HuH-7 (cell line): ENCODE data around the gene IFIT2.
"Not testable (repeated sequence)": the region's sequence is repeated elsewhere in the genome, so short reads cannot be mapped to it uniquely, and the experiment has no call there.

Experiments used
- DNase-seq: peaks from one replicate; pipeline ENCODE4 v3.0.0; 2011; ENCODE audit warnings: low spot score

The IFIT2 gene

GRCh38 chr10:89342206-89342958 lies 40.5 kb downstream of the IFIT2 start:
- DNase-seq: no peak

GRCh38 chr10:89343089-89343767 lies 41.4 kb downstream of the IFIT2 start:
- DNase-seq: no peak

GRCh38 chr10:89344156-89344555 lies 42.3 kb downstream of the IFIT2 start:
- no peak for DNase-seq

- DNase-seq: no peak
Measured at GRCh38 chr10:89345367-89346000, 43.6 kb downstream of the IFIT2 start.

- no peak for DNase-seq
Measured at GRCh38 chr10:89346405-89347254, 44.8 kb downstream of the IFIT2 start.

GRCh38 chr10:89347701-89348457 lies 46.0 kb downstream of the IFIT2 start:
- no peak for DNase-seq

- no peak for DNase-seq
Measured at GRCh38 chr10:89348481-89348880, 46.6 kb downstream of the IFIT2 start.

- DNase-seq: no peak
Measured at GRCh38 chr10:89348975-89349374, 47.1 kb downstream of the IFIT2 start.

- not testable (repeated sequence) for DNase-seq
Measured at GRCh38 chr10:89350631-89351315, 48.9 kb downstream of the IFIT2 start.

- DNase-seq: no peak
Measured at GRCh38 chr10:89351412-89351779, 49.5 kb downstream of the IFIT2 start.

GRCh38 chr10:89351780-89352597 lies 50.1 kb downstream of the IFIT2 start:
- no peak for DNase-seq

GRCh38 chr10:89352802-89353201 lies 51.0 kb downstream of the IFIT2 start:
- DNase-seq: no peak

GRCh38 chr10:89355394-89355931 lies 53.6 kb downstream of the IFIT2 start:
- DNase-seq: no peak

GRCh38 chr10:89357096-89357495 lies 55.2 kb downstream of the IFIT2 start:
- no peak for DNase-seq

- no peak for DNase-seq
Measured at GRCh38 chr10:89357975-89358374, 56.1 kb downstream of the IFIT2 start.
